Tibial nerve (tissue), 4 donors: ENCODE results near the gene TRO. TPM values are rescaled to one million over a fixed set of nuclear protein-coding genes. Genes with fewer than 3 reads are reported as not detected.

Experiments
- DNase-seq, 2 donors: peaks; one replicate each; pipeline ENCODE4 v3.0.0-alpha.2; 2019; ENCODE audit warnings: low spot score in 2 of 2
- H3K27ac ChIP-seq, 4 donors: fragments of 200-600 bp; sonication (generic) in 3 of 4; one replicate each; pipeline ENCODE4 v1.5.1; 2017 to 2019; ENCODE audit warnings: mild to moderate bottlenecking in 1 of 4
- H3K27me3 ChIP-seq, 2 donors: fragments of 200-600 bp; sonication (generic) in 1 of 2; one replicate each; pipeline versions ENCODE4 v1.5.1 to v1.6.0; 2017 to 2019
- H3K36me3 ChIP-seq, 3 donors: fragments of 200-600 bp; sonication (generic); one replicate each; pipeline ENCODE4 v1.5.1; 2018 to 2019
- H3K4me1 ChIP-seq, 4 donors: fragments of 200-600 bp; sonication (generic) in 3 of 4; one replicate each; pipeline ENCODE4 v1.5.1; 2017 to 2019
- H3K4me3 ChIP-seq, 4 donors: fragments of 200-600 bp; sonication (generic) in 3 of 4; one replicate each; pipeline ENCODE4 v1.5.1; 2017 to 2019; ENCODE audit warnings: mild to moderate bottlenecking in 1 of 4, moderate library complexity in 1 of 4
- H3K9me3 ChIP-seq, 4 donors: fragments of 200-600 bp; sonication (generic) in 3 of 4; one replicate each; pipeline ENCODE4 v1.5.1; 2017 to 2019
- CTCF ChIP-seq, 5 experiments: fragments of 200-600 bp in 3 of 5; fragments of 450-650 bp in 2 of 5; sonication (generic) in 3 of 5; IDR thresholded peaks; one replicate each; pipeline ENCODE4 v1.5.1; 2016 to 2019; ENCODE audit warnings: antibody characterized with exemption in 5 of 5, mild to moderate bottlenecking in 3 of 5, moderate library complexity in 2 of 5
- EP300 ChIP-seq, 2 donors: sonication (generic); formaldehyde crosslinking; IDR thresholded peaks; one replicate each; pipeline ENCODE4 v1.6.1; 2017; ENCODE audit warnings: antibody characterized with exemption in 2 of 2, mild to moderate bottlenecking in 1 of 2
- POLR2A ChIP-seq, 2 donors: fragments of 450-650 bp; IDR thresholded peaks; one replicate each; pipeline ENCODE4 v1.6.1; 2017; ENCODE audit warnings: antibody characterized with exemption in 2 of 2, mild to moderate bottlenecking in 2 of 2, moderate library complexity in 2 of 2
- WGBS, 2 donors: methylation state at CpG; one replicate each; pipeline ENCODE4 v1.1.5; 2018; 5-methylcytosine and 5-hydroxymethylcytosine counted together
- small RNA-seq: library from RNA; depleted of rRNA; stranded (forward); fragments of <200 nt; gene quantifications from one replicate; pipeline ENCODE3, GENCODE V24; 2016
- total RNA-seq, 4 donors: library from RNA; depleted of rRNA; stranded (reverse); fragments of >200 nt; gene quantifications; one replicate each; pipeline ENCODE4 v1.1.0, GENCODE V29; 2016

TRO gene
- total RNA-seq, 4 donors from 2014 or later = 14.4 to 21.0 (median 17.9) TPM

GRCh38 chrX:54980334-54980733 lies 59.7 kb downstream of the TRO start:
- Histone ChIP-seq H3K4me1 (no peaks in the 10 kb centered on the region), H3K27me3 (no peaks in the 10 kb centered on the region), H3K4me3 (no peak overlapping the region), H3K27ac (no peak overlapping the region), H3K36me3 (no peaks in the 10 kb centered on the region), H3K9me3 (no peaks in the 10 kb centered on the region)
- TF ChIP-seq POLR2A (IDR thresholded peaks at IDR 0.05) (no peak), CTCF (IDR thresholded peaks at IDR 0.05) (no peak), EP300 (IDR thresholded peaks at IDR 0.05) (no peak)
- DNase-seq = no peak
- WGBS, 2 donors = 73 to 75% methylated on average over 5 to 6 of the region's 6 CpGs

Small RNA genes lying within 50 kb of the gene (small RNA-seq; reads per million reads assigned to genes)
- gene RF00614 = not detected

Other genes with a start within 250 kb of the TRO start
- gene ITIH6, start 122.6 kb upstream of the TRO start, total RNA-seq = not detected
- 100 to 1,000 TPM; 114 to 230 (median 173) TPM for gene MAGED2, start 113.1 kb upstream of the TRO start, total RNA-seq
- gene PFKFB1, start 73.4 kb downstream of the TRO start, total RNA-seq = 1 to 10 TPM; 1.8 to 9.2 (median 3.7) TPM
- gene APEX2, start 79.5 kb downstream of the TRO start, total RNA-seq = 10 to 100 TPM in 2 of 4 donors, 1 to 10 TPM in 2; 8.0 to 24.5 (median 10.5) TPM
- gene ALAS2, start 110.2 kb downstream of the TRO start, total RNA-seq = 1 to 10 TPM in 1 of 4 donors, under 1 TPM in 1, not detected in 2; 0.30 to 1.0 TPM
- not detected for gene PAGE2B, start 154.2 kb downstream of the TRO start, total RNA-seq
- not detected for gene PAGE2, start 168.2 kb downstream of the TRO start, total RNA-seq